ENCODE measurements around the gene TMEM63A. TPM values are rescaled to one million over a fixed set of nuclear protein-coding genes. Genes with fewer than 3 reads are reported as not detected.

Gene TMEM63A
- total and polyA plus RNA-seq, 2 of the 13 experiments (the other 11 are each of a cell fraction or from before 2014, with no cell fraction given) = 23.9 to 53.3 TPM

DNA sequence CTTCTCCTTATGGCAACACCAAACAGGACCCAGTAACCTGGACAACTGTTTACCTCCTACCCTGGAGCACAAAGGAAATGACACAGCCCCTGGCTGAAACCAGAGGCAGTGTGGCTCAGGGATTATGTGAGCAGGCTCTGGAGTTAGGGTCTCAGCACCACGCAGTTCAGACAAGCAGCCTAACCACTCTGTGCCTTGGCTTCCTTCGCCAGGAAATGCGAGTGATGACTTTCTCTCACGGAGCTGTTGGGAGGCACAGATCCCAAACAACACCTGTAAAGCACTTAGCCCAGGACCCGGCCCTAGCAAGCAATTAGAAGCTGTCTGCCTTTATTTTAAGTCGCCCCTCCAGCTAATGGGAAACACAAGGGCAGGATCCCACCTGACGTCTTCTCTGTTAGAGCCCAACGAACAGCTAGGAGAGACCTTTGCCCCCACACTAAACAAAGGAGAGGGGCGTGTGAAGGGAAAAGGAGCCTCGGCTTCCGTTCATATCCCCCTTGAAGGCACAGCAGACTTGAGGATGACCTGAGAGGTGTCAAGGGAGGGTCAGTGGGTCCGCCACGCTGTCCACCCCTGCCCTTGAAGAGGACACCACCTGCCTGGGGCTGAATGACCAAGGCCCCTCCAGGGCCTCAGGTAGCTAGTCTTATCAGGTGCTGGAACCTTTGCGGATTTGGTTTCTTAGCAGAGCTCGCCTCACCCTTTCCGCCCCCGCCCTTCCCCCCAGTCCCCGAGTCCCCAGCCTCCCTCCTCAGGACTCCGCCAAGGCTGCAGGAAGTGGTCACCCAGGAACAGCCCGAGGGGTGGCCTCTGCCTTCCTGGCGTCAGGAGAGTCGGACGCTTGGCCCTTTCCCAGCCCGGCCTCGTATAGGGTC, 860 bp downstream of the TMEM63A start (continued):
- TF ChIP-seq RNF2 (conservative IDR thresholded peaks at IDR 0.05; ENCODE audit: low read depth) (no peak), ZBTB38 (CRISPR knock-in tag; IDR thresholded peaks at IDR 0.05) (no peak), ZNF672 (CRISPR knock-in tag; IDR thresholded peaks at IDR 0.05) (no peak), ZNF790 (CRISPR knock-in tag; IDR thresholded peaks at IDR 0.05; ENCODE audit: borderline replicate concordance) (no peak), CREB1 (IDR thresholded peaks at IDR 0.05) (no peak), CREB1 (CRISPR knock-in tag; IDR thresholded peaks at IDR 0.05) (no peak), ZNF24 (IDR thresholded peaks at IDR 0.05) (no peak), REL (CRISPR knock-in tag; conservative IDR thresholded peaks at IDR 0.05) (no peak)
- TF ChIP-seq, protein P1, sequence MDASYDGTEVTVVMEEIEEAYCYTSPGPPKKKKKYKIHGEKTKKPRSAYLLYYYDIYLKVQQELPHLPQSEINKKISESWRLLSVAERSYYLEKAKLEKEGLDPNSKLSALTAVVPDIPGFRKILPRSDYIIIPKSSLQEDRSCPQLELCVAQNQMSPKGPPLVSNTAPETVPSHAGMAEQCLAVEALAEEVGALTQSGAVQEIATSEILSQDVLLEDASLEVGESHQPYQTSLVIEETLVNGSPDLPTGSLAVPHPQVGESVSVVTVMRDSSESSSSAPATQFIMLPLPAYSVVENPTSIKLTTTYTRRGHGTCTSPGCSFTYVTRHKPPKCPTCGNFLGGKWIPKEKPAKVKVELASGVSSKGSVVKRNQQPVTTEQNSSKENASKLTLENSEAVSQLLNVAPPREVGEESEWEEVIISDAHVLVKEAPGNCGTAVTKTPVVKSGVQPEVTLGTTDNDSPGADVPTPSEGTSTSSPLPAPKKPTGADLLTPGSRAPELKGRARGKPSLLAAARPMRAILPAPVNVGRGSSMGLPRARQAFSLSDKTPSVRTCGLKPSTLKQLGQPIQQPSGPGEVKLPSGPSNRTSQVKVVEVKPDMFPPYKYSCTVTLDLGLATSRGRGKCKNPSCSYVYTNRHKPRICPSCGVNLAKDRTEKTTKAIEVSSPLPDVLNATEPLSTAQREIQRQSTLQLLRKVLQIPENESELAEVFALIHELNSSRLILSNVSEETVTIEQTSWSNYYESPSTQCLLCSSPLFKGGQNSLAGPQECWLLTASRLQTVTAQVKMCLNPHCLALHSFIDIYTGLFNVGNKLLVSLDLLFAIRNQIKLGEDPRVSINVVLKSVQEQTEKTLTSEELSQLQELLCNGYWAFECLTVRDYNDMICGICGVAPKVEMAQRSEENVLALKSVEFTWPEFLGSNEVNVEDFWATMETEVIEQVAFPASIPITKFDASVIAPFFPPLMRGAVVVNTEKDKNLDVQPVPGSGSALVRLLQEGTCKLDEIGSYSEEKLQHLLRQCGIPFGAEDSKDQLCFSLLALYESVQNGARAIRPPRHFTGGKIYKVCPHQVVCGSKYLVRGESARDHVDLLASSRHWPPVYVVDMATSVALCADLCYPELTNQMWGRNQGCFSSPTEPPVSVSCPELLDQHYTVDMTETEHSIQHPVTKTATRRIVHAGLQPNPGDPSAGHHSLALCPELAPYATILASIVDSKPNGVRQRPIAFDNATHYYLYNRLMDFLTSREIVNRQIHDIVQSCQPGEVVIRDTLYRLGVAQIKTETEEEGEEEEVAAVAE (CRISPR knock-in tag; IDR thresholded peaks at IDR 0.05; ENCODE audit: borderline replicate concordance) = no peak
- TF ChIP-seq, protein P2, sequence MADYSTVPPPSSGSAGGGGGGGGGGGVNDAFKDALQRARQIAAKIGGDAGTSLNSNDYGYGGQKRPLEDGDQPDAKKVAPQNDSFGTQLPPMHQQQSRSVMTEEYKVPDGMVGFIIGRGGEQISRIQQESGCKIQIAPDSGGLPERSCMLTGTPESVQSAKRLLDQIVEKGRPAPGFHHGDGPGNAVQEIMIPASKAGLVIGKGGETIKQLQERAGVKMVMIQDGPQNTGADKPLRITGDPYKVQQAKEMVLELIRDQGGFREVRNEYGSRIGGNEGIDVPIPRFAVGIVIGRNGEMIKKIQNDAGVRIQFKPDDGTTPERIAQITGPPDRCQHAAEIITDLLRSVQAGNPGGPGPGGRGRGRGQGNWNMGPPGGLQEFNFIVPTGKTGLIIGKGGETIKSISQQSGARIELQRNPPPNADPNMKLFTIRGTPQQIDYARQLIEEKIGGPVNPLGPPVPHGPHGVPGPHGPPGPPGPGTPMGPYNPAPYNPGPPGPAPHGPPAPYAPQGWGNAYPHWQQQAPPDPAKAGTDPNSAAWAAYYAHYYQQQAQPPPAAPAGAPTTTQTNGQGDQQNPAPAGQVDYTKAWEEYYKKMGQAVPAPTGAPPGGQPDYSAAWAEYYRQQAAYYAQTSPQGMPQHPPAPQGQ (CRISPR knock-in tag; IDR thresholded peaks at IDR 0.05; ENCODE audit: borderline replicate concordance) = no peak
- TF ChIP-seq, protein P3, sequence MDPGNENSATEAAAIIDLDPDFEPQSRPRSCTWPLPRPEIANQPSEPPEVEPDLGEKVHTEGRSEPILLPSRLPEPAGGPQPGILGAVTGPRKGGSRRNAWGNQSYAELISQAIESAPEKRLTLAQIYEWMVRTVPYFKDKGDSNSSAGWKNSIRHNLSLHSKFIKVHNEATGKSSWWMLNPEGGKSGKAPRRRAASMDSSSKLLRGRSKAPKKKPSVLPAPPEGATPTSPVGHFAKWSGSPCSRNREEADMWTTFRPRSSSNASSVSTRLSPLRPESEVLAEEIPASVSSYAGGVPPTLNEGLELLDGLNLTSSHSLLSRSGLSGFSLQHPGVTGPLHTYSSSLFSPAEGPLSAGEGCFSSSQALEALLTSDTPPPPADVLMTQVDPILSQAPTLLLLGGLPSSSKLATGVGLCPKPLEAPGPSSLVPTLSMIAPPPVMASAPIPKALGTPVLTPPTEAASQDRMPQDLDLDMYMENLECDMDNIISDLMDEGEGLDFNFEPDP (CRISPR knock-in tag; conservative IDR thresholded peaks at IDR 0.05) = 0 out of 2 replicates have a peak, but pooled peaks have one; percentile 50
- TF ChIP-seq, protein P4, sequence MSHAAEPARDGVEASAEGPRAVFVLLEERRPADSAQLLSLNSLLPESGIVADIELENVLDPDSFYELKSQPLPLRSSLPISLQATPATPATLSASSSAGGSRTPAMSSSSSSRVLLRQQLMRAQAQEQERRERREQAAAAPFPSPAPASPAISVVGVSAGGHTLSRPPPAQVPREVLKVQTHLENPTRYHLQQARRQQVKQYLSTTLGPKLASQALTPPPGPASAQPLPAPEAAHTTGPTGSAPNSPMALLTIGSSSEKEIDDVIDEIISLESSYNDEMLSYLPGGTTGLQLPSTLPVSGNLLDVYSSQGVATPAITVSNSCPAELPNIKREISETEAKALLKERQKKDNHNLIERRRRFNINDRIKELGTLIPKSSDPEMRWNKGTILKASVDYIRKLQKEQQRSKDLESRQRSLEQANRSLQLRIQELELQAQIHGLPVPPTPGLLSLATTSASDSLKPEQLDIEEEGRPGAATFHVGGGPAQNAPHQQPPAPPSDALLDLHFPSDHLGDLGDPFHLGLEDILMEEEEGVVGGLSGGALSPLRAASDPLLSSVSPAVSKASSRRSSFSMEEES (CRISPR knock-in tag; IDR thresholded peaks at IDR 0.05) = no peak
- TF ChIP-seq, protein P5, sequence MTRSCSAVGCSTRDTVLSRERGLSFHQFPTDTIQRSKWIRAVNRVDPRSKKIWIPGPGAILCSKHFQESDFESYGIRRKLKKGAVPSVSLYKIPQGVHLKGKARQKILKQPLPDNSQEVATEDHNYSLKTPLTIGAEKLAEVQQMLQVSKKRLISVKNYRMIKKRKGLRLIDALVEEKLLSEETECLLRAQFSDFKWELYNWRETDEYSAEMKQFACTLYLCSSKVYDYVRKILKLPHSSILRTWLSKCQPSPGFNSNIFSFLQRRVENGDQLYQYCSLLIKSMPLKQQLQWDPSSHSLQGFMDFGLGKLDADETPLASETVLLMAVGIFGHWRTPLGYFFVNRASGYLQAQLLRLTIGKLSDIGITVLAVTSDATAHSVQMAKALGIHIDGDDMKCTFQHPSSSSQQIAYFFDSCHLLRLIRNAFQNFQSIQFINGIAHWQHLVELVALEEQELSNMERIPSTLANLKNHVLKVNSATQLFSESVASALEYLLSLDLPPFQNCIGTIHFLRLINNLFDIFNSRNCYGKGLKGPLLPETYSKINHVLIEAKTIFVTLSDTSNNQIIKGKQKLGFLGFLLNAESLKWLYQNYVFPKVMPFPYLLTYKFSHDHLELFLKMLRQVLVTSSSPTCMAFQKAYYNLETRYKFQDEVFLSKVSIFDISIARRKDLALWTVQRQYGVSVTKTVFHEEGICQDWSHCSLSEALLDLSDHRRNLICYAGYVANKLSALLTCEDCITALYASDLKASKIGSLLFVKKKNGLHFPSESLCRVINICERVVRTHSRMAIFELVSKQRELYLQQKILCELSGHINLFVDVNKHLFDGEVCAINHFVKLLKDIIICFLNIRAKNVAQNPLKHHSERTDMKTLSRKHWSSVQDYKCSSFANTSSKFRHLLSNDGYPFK (CRISPR knock-in tag; IDR thresholded peaks at IDR 0.05; ENCODE audit: borderline replicate concordance) = no peak
- TF ChIP-seq, protein P6, sequence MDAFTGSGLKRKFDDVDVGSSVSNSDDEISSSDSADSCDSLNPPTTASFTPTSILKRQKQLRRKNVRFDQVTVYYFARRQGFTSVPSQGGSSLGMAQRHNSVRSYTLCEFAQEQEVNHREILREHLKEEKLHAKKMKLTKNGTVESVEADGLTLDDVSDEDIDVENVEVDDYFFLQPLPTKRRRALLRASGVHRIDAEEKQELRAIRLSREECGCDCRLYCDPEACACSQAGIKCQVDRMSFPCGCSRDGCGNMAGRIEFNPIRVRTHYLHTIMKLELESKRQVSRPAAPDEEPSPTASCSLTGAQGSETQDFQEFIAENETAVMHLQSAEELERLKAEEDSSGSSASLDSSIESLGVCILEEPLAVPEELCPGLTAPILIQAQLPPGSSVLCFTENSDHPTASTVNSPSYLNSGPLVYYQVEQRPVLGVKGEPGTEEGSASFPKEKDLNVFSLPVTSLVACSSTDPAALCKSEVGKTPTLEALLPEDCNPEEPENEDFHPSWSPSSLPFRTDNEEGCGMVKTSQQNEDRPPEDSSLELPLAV (CRISPR knock-in tag; conservative IDR thresholded peaks at IDR 0.05; ENCODE audit: low read depth) = no peak

All from HepG2 (cell line).